CD1c-positive myeloid dendritic cell (primary cell): Measurements from ENCODE around the gene HOXB6.

Experiments used
- DNase-seq: peaks from one replicate; pipeline ENCODE4 v3.0.0-alpha.2; 2016; ENCODE audit errors: extremely low spot score

Gene HOXB6

DNA sequence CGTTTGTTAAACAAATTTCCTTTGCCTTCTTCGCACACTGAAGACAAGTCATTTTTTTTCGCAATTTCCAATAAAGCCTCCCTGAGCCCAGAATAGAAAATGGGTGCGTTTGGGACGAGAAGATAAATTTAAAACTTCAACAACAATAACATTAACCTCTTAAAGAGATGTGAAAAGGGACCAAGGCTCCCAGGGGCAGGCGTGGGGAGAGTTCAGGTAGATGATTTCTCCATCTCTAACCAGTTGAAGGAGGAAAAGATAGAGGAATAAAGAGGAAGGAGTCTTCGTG, 25.4 kb downstream of the HOXB6 start:
- DNase-seq, result no peak

DNA sequence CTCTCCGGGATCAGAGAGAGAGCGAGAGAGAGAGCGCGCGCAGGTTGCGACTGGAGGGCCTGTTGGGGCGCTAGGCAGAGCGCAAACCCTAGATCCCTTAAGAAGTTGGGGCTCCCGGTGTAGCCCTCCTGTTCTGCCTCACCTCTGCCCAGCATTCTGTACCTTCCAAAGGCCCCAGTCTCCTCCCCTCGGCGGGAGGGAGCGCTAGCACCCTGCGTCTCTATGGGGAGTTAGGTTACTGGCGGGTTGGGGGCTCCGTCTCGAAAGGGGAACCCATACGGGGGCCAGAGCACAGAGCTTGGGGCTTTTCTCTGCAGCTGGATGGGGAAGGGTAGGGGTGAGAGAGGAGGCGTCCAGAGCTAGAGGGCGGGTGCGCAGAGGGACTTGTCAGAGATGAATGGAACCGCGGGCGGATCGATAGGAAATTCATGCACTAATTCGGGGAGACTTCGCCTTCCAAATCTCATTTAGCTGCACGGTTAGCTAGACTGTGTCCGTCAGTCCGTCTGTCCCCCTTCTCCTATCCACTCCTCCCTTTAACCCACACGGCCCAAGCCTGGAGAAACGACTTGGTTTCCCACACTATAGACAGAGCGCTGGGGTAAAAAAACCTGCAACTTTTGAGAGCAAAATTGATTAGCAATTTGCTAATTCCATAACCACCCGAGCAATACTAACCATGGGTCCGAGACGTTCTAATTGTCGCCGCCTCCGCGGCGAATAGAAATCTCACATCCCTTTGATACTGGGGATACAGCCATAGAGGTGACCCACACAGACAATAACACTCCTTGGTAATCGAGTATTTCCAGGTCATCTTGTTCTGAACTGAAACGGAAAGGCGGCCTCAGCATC, 25.9 kb downstream of the HOXB6 start:
- DNase-seq, result no peak

GRCh38 chr17:48577946-48578615, 26.7 kb downstream of the HOXB6 start, which contains the start of gene HOXB4:
Gene HOXB4 (minus strand): TSS chr17:48578350. CDS start chr17:48578319, 31 bp downstream.
- peak; percentile 61 for DNase-seq

DNA sequence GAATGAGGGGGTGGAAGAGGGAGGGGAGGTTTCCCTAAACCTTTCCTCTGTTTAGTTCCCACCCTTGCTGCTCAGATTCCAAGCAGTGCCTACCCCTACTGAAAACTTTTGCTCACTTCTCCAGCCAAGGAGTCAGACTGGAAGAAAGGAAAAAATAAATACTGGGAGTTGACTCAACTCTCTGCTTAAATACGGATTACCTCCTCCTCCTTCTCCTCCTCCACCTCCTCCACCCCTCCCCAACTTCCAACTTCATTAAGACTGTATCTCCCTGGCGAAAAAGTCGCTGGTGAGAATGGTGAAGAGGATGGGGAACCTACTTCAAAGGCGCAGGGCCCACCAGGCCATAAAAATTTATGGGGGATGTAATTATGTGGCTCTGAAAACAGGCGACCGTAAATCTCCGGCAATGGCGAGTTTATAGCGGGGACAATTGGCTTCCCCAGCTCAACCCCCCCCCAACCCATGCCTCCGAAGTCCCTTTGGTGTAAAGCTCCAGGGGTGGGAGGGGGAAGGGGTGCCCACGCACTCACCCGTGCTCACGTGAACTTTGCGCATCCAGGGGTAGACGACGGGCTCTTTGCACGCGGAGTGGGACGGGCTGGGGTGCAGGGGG, 27.3 kb downstream of the HOXB6 start:
- no peak for DNase-seq

DNA sequence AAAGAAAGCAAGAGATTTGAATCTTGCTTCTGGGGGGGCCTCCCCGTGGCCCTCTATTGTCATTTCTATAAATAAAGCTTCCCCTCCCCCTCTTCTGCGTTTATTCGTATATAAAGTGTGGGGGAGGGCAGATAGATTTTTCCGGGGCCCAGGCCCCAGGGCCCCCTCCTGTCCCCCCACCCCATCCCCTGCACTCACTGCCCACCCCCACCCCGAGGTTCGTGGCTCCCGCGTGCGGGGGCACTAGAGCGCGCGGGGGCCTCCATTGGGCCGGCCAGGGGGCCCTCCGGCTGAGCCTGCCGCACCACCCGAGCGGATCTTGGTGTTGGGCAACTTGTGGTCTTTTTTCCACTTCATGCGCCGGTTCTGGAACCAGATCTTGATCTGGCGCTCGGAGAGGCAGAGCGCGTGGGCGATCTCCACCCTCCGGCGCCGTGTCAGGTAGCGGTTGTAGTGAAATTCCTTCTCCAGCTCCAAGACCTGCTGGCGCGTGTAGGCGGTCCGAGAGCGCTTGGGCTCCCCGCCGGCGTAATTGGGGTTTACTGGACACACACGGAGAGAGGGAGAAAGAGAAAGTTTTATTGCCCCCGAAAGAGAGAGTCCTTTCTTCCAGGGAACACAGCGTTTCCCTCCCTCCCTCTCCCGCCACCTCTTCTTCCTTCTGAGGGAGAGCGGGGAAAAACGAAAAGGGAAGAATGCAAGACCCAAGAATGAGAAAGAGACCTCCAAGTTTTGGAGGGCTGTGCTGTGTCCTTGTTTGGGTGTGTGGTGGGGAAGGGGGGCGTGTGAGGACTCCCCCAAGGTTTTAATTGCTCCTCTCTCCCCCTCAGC, 28.1 kb downstream of the HOXB6 start:
- peak; percentile 11 for DNase-seq

DNA sequence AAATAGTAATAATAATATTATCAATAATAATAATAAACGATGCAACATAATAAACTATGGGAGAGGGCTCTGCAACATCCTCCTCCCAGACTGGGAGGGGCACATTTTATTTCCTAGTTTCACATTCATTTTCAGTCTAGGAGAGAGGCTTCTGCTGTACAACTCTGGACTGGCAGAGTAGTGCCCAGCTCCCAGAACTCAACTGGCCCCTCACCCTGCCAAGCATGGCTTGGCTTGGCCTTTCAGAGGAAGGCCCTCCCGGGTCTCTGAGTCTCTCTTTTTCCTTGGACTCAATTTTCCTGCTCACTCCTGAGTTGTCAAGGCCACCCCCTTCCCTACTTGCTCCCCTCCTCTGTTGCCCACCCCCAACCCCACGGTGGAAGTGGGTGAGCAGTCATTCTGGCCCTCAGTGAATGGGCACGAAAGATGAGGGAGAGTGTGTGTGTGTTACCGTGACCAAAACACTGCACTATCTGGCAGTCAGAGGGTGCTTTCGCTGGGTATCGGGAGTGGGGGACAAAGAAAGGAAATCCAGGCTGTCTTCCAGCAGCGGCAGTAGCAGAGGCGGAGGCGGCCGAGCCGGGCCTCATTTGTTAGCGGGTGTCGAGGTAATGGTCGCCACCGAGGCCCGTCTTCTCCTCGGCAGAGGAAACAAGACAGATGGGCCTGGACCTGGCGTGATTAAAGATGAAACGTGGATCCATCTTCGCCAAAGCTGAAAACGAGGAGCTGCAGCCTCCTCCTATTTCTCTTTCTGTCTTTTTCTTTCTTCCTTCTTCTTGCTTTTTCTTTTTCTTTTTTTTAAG, 28.9 kb downstream of the HOXB6 start:
- DNase-seq, result no peak

DNA sequence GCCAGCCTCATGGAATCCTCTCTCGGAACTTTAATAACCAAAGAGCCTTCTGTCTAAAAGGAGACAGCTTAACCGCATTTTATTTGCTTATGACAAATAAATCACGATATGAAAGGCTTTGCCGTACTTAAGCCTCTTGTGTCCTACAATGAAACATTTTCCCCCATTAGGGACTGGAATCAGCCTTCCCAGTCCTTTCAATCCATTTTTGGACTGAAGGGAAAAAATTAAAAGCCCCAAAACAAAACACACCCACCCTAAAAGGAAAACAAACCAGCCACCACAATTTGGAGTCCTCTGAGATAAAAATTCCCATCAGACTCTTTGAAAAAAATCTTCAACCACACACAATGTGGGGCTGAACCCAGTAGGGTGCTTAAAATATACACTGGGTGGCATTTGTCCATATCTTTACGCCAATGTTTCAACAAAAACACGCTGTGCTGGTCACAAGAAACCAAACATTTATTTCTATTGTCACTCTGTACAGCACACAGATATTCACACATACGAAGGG, 29.7 kb downstream of the HOXB6 start:
- no peak for DNase-seq

DNA sequence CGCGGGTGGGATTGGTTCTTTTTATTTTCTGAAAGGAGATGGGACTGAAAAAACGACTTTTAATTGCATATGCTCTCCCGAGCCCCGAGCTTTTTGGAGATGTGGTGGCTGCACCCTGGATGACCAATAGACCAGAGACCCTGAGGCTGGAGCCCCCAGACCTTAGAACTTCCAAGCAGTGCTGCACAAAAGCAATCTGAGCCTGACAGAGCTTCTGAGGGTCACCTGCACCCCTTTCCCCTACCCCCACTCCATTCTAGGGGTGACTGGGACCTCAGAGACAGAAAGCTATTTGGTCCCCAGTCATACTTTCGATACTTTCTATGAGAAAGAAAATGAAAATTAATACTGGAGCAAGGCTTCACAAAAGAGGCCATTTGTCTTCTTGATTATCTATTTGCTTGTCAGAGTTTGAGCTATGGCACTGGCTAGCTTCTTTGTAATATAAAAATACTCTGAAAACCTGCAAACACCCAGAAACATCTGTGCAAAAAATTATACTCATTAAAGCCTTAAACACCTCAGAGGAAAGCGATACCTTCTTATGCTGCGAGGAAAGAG, 30.2 kb downstream of the HOXB6 start:
- no peak for DNase-seq

- DNase-seq, result no peak
These were observed 32.9 kb downstream of the HOXB6 start for GRCh38 chr17:48571826-48572417.

DNA sequence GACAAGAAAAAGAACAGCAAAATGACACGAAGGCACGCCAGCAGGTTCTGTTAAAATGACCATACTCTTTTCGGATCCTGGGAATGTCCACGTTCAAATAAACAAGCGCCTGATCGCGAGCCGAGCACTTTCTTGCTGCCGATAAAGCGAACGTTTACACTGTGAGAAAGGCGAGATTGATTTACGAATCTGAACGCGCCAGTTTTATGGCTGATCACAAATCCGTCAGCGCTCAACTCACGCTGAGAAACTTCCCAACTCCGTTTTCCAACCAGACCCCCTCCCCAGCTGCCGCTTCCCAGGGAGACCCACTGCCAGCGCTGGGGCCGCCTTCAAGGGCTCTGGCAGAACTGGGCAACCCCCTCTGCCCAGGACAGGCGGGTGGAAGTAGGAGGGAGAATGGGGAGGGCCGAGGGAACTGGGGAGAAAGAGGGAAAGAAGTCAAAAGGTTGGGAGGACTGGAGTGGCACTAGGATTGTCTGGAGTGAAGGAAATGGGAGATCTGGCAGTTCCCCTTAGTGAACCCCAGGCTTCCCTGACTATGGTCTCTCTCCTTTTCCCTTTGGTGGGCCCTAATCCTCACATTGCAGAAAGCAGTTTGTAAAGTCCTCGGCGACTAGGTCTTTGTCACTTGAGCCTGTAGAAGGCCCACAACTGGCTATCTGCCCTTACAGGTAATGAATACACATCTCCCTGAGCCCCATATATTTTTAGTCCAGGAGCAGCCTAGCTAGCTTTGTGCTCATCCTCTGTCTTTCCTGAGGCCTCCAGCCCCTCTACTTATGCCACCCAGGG, 33.6 kb downstream of the HOXB6 start:
- no peak for DNase-seq

GRCh38 chr17:48570325-48571023, 34.3 kb downstream of the HOXB6 start:
- DNase-seq, result no peak

DNA sequence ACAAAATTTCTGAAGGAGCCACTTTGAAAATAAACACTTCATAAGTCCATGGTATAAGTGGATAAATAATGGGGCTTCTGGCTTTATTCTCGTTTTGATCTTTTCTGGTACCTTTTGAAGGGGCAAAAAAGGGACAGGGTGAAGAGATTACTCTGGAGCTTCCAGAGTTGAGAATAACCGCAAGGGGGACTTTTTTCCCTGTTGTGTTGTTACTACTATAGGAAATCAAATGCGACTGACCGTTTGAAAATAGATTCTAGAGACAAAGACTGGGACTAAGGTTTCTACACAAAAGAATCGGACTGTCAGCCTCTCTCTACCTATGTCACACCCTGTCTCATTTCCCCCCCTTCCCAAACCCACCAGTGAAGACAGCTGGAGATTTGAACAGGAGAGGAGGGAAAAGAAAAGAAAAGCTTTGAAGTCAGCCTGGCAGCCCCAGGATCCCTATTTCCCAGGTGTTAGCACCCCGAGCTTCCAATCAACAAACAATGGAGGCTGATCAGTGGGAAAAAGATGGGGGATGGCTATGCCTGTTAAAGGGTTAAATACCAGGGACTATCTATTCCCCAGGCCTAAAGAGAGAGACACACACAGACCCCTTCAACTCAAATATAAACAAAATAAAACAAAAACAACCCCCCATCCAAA, 35.0 kb downstream of the HOXB6 start:
- no peak for DNase-seq

- no peak for DNase-seq
These were observed 35.6 kb downstream of the HOXB6 start for GRCh38 chr17:48569240-48569582.

GRCh38 chr17:48568499-48569239, 36.1 kb downstream of the HOXB6 start:
- no peak for DNase-seq

GRCh38 chr17:48567646-48568354, 37.0 kb downstream of the HOXB6 start:
- no peak for DNase-seq

- DNase-seq, result no peak
These were observed 37.6 kb downstream of the HOXB6 start for GRCh38 chr17:48567209-48567608.

DNA sequence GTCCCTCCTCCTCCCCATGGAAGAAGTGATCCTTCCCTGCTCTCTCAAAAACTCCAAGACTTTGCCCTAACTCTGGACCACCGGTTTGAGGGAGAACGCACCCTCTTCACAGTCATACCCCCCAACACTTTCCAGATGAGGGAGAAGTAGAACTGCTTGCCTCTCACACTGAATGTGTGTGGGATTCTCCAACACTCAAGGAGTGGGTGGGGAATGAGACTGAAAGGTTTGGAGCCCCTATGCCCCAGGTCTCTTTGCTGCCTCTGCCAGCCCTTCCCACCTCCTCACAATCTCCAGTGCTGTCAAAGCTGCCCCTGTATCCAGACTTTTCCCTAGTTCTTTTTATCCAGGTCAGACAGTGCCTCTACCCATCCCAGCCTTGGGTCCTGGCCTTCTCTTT, 38.1 kb downstream of the HOXB6 start:
- no peak for DNase-seq
